GM19239 (cell line): ENCODE results near the gene RTN4RL1.
A peak's percentile ranks its signal among the peaks of the same experiment; 100 is the strongest.
"Not testable (repeated sequence)": the region's sequence is repeated elsewhere in the genome, so short reads cannot be mapped to it uniquely, and the experiment has no call there.

Experiments used
- DNase-seq: peaks from one replicate; pipeline ENCODE4 v3.0.0; 2011; ENCODE audit warnings: low spot score; ENCODE audit not compliant: insufficient read length
- FAIRE-seq: peaks from 2 replicates; lab custom pipeline; 2011; peaks lifted over from hg19 to GRCh38; lab: Jason Lieb, UNC

The RTN4RL1 gene

GRCh38 chr17:1905190-1905913 is 119.8 kb downstream of the RTN4RL1 start:
- no peak for FAIRE-seq
- no peak for DNase-seq

DNA sequence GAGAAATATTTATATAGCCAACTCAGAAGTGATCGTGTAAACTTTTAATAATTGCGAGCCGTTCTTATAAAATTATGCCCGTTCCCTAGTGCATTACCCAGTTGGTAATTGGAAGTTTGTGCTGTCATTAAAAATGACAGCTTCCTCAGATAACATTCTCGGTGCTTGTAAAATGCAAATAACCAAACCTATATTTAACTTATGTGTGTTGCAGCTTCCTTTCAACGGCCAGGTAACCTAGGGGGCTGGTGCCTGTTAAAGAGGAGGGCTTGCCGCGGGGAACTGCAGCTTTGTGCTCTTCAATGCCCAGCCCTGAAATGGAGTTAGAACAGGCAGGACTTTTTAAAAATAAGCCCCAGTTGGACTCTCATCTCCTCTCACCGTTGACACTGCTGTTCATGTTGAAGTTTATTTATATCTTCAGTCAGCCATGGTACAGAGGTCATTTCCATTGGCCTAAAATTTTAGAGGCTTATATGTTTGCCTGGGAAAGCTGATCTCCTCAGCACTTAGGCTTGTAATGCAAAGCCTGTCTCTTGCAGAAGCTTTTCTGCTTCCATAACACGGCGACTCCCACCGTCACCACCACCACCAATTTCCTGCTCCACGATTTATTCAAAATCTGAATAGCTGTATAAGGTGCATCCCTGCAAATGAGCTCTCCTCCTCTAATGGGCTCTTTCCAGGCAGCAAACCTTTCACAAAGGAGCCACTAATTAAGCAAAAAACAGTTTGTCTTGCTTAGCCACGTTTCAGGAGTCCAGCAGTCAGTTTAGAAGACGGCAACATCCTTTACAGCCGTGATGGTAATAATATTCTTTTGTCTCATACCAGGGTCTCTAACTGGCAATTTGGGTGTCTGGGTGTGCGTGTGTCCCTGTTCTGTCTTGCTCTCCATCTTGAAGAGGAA is 120.6 kb downstream of the RTN4RL1 start:
- DNase-seq: no peak
- peak; percentile 76 for FAIRE-seq

DNA sequence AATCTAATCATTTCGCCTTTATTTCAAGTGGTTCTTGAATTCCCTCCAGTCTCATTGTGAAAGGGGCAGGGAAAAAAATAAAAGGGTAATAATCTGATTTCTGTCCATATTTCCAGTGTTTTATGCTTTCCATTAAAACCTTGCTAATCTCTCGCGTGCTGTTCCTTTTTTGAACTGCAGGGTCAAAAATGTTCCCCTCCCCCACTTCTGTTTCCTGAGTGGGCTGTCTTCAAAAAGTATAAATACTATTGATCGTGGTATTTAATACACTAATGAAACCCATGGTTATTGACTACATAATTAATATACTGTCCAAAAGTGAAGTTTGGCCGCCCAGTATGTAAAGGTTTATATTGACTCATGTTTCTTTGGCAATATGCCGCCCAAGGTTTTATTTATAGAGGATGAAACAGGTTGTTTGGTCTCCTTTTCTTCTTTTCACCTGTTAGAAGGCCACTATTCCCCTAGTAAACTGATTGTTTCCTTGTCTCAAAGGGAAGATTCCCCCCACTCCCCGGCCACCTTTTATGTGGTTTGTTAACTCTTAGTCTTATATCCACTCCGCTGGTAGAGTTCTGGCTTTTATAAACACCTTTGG is 125.6 kb downstream of the RTN4RL1 start:
- FAIRE-seq: no peak
- DNase-seq: no peak

- no peak for DNase-seq
- FAIRE-seq: no peak
Observed at GRCh38 chr17:1898872-1899271, 126.3 kb downstream of the RTN4RL1 start.

- FAIRE-seq (no peak), DNase-seq (no peak)
Observed at GRCh38 chr17:1898332-1898731, 126.8 kb downstream of the RTN4RL1 start.

DNA sequence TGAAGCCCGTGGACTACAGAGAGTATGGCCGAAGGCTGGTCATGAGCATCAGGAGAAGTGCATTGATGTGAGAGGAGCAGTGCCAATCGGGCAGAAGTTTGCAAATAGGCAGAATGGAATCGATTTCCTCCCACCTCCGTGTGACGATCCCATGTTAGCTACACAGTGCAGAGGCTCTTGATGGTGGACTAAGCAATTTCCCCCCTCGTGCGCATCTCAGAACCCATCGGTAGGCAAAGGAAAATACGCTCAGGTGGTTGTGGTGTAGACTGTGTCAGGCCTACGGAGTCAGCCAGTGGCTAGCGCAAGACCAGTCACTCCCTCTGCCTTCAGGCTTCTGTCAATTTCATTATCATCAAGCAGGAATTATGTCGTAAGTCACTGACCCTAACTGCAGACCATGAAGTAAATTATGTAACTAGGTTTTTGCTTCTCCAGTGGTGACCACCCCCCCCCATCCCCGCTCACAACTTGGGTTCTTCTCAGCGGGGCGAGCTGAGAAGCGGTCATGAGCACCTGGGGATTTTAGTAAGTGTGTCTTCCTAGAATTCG is 128.0 kb downstream of the RTN4RL1 start:
- FAIRE-seq (peak; percentile 11), DNase-seq (no peak)

- peak; percentile 90 for FAIRE-seq
- DNase-seq: peak; percentile 29
Observed at GRCh38 chr17:1896243-1897104, 128.7 kb downstream of the RTN4RL1 start.

DNA sequence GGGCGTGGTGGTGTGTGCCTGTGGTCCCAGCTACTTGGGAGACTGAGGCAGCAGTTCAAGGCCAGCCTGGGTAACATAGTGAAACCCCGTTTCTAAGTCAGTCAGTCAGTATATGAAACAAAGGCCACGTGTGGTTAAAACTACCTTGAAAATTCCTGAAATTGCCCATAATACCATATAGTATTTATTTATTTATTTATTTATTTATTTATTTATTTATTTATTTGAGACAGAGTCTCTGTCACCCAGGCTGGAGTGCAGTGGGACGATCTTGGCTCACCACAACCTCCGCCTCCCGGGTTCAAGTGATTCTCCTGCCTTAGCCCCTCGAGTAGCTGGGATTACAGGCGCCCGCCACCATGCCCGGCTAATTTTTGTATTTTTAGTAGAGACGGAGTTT is 129.7 kb downstream of the RTN4RL1 start:
- DNase-seq, FAIRE-seq: not testable (repeated sequence)

GRCh38 chr17:1894753-1895339 is 130.3 kb downstream of the RTN4RL1 start:
- no peak for DNase-seq
- no peak for FAIRE-seq

- DNase-seq: no peak
- FAIRE-seq: no peak
Observed at GRCh38 chr17:1890758-1891450, 134.2 kb downstream of the RTN4RL1 start.

DNA sequence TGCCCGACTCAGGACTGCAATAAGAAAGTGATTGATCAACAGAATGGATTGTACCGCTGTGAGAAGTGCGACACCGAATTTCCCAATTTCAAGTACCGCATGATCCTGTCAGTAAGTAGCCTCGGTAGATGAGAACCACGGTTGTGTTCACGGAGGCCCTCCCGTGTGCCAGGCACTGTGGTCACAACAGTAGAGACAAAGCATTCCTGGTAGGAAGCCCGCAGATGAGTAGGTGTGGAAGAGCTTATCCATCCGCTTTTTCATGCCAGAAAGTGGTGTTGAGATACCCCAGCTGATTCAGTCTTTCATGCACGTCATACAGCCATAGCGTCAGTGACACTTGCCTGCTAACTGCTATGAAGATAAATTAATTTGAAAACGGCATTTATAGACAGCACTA is 136.4 kb downstream of the RTN4RL1 start:
- DNase-seq (no peak), FAIRE-seq (no peak)
